Measurements from ENCODE around the gene KRT71.

DNA sequence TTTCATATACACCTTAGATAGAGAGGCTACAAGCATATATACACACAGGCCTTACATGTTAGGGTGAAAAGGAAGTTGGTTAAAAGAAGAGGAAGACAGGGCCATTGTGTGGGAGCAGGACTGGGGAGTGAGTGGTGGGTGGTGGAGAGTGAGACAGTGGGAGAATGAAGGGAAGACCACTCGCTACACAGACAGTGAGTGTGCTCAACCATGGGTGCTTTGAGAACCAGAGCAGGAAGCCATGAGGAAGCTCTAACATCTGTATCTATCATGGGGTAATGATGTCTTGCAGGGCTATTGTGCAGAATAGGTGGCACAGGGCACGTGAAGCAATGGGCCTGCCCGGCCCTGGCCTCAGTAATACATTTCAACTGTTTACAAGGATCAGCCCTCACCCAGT is 32.1 kb upstream of the KRT71 start:
- no peak for TF ChIP-seq CTCF (IDR thresholded peaks at IDR 0.05)
- TF ChIP-seq EZH2 (IDR thresholded peaks at IDR 0.05): no peak
- no peak for TF ChIP-seq EZH2phosphoT487 (IDR thresholded peaks at IDR 0.05)

Measured in neural progenitor cell (in vitro differentiated cells).